GM21528 (cell line): Measurements from ENCODE around the gene EIF4G1.

Source experiments
- ATAC-seq: cut with Tn5 transposase; IDR thresholded peaks from one replicate; pipeline ENCODE4 v1.9.1; 2021; ENCODE audit warnings: mild to moderate bottlenecking, moderate library complexity; ENCODE audit not compliant: unreplicated experiment, low FRiP score

EIF4G1 gene

DNA sequence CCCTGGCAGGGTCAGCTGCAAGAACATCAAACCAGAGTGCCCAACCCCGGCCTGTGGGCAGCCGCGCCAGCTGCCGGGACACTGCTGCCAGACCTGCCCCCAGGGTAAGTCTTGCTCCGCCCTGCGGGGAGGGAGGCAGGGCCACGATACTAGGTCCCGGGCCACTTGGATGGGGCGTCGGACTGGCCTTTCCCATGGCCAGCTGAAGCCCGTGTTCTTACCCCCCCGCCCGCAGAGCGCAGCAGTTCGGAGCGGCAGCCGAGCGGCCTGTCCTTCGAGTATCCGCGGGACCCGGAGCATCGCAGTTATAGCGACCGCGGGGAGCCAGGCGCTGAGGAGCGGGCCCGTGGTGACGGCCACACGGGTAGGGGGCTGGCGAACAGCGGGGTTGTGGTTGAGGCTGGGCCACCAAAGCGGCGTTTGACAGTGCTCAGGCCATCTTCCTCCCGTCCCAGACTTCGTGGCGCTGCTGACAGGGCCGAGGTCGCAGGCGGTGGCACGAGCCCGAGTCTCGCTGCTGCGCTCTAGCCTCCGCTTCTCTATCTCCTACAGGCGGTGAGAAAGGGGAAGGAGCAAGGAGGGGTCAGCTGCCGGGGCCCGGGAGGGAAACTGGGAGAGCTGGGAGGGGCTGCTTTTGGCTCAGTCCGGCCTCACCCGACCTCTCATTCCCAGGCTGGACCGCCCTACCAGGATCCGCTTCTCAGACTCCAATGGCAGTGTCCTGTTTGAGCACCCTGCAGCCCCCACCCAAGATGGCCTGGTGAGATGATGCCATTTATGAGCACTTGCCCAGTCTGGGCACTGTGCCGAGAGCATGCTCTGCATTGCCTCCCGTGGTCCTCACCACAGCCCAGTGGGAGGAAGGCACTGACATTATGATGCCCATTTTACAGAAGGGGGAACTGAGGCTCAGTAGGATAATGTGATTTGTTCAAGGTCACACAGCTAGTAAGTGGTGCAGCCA, 67.1 kb downstream of the EIF4G1 start:
- no peak for ATAC-seq

DNA sequence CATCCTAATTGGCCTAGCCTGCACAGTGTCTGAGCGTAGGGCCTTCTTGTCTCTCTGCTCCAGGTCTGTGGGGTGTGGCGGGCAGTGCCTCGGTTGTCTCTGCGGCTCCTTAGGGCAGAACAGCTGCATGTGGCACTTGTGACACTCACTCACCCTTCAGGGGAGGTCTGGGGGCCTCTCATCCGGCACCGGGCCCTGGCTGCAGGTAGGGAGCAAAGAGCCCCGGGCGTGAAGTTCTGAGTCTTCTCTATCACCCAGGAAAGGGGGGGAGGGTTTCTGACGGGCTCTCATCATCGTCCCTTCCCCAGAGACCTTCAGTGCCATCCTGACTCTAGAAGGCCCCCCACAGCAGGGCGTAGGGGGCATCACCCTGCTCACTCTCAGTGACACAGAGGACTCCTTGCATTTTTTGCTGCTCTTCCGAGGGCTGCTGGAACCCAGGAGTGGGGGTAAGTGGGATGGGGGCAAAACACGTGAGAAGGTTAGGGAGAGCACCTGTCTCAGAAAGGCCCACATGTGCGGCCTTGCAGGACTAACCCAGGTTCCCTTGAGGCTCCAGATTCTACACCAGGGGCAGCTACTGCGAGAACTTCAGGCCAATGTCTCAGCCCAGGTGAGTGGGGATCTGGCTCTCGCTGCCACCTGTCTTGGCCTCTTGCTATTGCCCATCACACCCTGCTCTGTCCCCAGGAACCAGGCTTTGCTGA, 68.1 kb downstream of the EIF4G1 start:
- no peak for ATAC-seq

DNA sequence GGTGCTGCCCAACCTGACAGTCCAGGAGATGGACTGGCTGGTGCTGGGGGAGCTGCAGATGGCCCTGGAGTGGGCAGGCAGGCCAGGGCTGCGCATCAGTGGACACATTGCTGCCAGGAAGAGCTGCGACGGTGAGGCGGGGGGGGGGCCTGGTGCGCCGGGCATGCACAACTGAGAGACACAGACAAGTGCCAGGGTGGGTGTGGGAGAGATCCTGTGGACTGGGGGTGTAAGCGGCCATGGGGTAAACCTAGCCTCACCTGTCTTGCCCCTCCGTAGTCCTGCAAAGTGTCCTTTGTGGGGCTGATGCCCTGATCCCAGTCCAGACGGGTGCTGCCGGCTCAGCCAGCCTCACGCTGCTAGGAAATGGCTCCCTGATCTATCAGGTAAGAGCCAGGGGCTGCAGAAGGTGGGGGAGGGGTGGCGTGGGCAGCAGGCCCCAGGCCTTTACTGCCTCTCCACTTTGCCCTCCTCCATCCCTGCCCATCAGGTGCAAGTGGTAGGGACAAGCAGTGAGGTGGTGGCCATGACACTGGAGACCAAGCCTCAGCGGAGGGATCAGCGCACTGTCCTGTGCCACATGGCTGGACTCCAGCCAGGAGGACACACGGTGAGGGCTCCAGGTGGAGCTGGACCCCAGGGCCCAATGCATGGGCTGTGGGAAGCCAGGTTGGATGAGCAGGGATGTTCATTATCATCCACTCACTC, 68.8 kb downstream of the EIF4G1 start:
- ATAC-seq, result no peak

DNA sequence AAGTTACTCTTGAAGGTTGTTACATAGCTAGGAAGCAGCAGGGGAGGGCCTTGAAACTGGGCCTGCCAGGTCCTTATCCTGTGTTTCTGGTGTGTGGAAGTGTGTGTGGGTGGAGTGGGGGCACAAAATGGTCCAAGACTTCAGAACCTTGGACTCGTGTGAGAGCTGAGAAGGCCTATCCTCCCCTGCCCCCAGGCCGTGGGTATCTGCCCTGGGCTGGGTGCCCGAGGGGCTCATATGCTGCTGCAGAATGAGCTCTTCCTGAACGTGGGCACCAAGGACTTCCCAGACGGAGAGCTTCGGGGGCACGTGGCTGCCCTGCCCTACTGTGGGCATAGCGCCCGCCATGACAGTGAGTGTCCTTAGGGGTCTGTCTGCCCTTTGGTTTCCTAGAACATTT, 69.9 kb downstream of the EIF4G1 start:
- no peak for ATAC-seq
